Endothelial cell of umbilical vein (primary cell): Measurements from ENCODE around the gene RAD51B.

Experiments
- CTCF ChIP-seq, 2 donors: IDR thresholded peaks; 1 replicate in 1 of 2; 2 replicates in 1 of 2; pipeline ENCODE4 v1.5.1; 2011; ENCODE audit warnings: low read length in 2 of 2, mild to moderate bottlenecking in 2 of 2, moderate library complexity in 2 of 2, control low read depth in 1 of 2, inconsistent platforms in 1 of 2, low read depth in 1 of 2; ENCODE audit not compliant: insufficient read depth in 1 of 2; ENCODE audit errors: extremely low read depth in 1 of 2
- EZH2 ChIP-seq: IDR thresholded peaks from 2 replicates; pipeline ENCODE4 v1.6.1; 2012; ENCODE audit warnings: borderline replicate concordance, low read depth, mild to moderate bottlenecking, moderate library complexity, low read length, inconsistent platforms; ENCODE audit not compliant: severe bottlenecking
- FOS ChIP-seq: IDR thresholded peaks from 2 replicates; pipeline ENCODE4 v1.6.1; 2011; ENCODE audit warnings: mild to moderate bottlenecking, low read length, moderate library complexity, borderline replicate concordance; ENCODE audit not compliant: insufficient read depth
- GATA2 ChIP-seq: IDR thresholded peaks from 2 replicates; pipeline ENCODE4 v1.7.0; 2011; ENCODE audit warnings: low read depth, mild to moderate bottlenecking, moderate library complexity, mixed read lengths, low read length; ENCODE audit not compliant: insufficient read length, insufficient read depth
- JUN ChIP-seq: IDR thresholded peaks from 2 replicates; pipeline ENCODE4 v1.6.1; 2011; ENCODE audit warnings: borderline replicate concordance, low read depth; ENCODE audit not compliant: insufficient read length, insufficient read depth
- MAX ChIP-seq: IDR thresholded peaks from 2 replicates; pipeline ENCODE4 v1.6.1; 2011; ENCODE audit not compliant: insufficient read depth, insufficient read length
- POLR2A ChIP-seq: IDR thresholded peaks from 2 replicates; pipeline ENCODE4 v1.6.1; 2012; ENCODE audit warnings: low read depth, mild to moderate bottlenecking, control low read depth, low read length
- POLR2AphosphoS5 ChIP-seq: IDR thresholded peaks from 2 replicates; pipeline ENCODE4 v1.6.1; 2012; ENCODE audit warnings: low read depth, mild to moderate bottlenecking, control low read depth, low read length, moderate library complexity; ENCODE audit not compliant: insufficient read depth

- TF ChIP-seq CTCF (IDR thresholded peaks at IDR 0.05; ENCODE audit: extremely low read depth in 1 of 2, insufficient read depth in 1 of 2, low read depth in 1 of 2, low read length in 2 of 2) (no peak), MAX (no peak), POLR2A (no peak), JUN (no peak), FOS (no peak), EZH2 (no peak), GATA2 (no peak), POLR2AphosphoS5 (no peak)
Measured at GRCh38 chr14:68566075-68566474, 746.5 kb downstream of the RAD51B start.
